SU-DHL-6 (cell line): ENCODE measurements around the gene SLC24A3.

Experiments used
- CTCF ChIP-seq: fragments of 200-600 bp; sonication (generic); IDR thresholded peaks from one replicate; pipeline ENCODE4 v1.5.1; 2017; ENCODE audit warnings: antibody characterized with exemption, mild to moderate bottlenecking, low read length, moderate library complexity; ENCODE audit not compliant: insufficient read depth, poor library complexity, severe bottlenecking
- EZH2phosphoT487 ChIP-seq: fragments of 200-600 bp; sonication (generic), shearing (Covaris generic); conservative IDR thresholded peaks from 2 replicates; pipeline ENCODE4 v1.6.1; 2018; ENCODE audit warnings: mild to moderate bottlenecking, antibody characterized with exemption, low read length, moderate library complexity, mixed read lengths

DNA sequence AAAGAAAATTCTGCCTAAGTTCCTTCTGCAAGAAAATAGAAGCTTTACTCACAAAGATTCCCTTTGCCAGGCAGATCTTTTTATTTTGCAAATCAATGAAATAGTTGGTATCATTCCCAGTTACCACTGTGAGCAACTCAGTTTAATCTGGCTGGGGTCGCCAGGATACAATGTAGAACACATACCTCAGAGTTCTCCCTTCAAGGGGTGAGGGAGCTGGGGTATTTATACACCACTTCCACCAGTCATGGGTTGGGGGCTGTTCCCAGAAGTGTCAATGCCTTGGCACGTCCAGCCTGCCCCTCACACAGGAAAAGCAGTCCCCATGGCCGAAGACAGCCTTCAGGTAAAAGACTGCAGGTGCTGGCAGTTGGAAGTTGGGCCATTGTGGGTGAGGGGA, 86.2 kb downstream of the SLC24A3 start:
- TF ChIP-seq CTCF (no peak), EZH2phosphoT487 (no peak)
